ENCODE data around the gene CARS1.

CARS1 gene

GRCh38 chr11:3002351-3002861, 54.8 kb downstream of the CARS1 start:
- H3K27me3 ChIP-seq (replicated peaks; ENCODE audit: control insufficient read depth, insufficient read depth, low read length, poor library complexity, severe bottlenecking), result no peaks in the 10 kb centered on the region
- no peaks in the 10 kb centered on the region for H3K4me1 ChIP-seq (ENCODE audit: control insufficient read depth, insufficient read depth, low read length, poor library complexity, severe bottlenecking)
- no peak for DNase-seq
- H3K36me3 ChIP-seq (ENCODE audit: control insufficient read depth, insufficient read depth, low read length), result peaks cover 50% of the 10 kb centered on the region
- H3K9me3 ChIP-seq (ENCODE audit: control insufficient read depth, low read length), result no peaks in the 10 kb centered on the region
- H3K27ac ChIP-seq (ENCODE audit: insufficient read depth, low read length, poor library complexity, severe bottlenecking), result no peak overlapping the region
- H3K4me3 ChIP-seq (ENCODE audit: insufficient read depth, low read depth, low read length, poor library complexity, severe bottlenecking), result no peak overlapping the region

DNA sequence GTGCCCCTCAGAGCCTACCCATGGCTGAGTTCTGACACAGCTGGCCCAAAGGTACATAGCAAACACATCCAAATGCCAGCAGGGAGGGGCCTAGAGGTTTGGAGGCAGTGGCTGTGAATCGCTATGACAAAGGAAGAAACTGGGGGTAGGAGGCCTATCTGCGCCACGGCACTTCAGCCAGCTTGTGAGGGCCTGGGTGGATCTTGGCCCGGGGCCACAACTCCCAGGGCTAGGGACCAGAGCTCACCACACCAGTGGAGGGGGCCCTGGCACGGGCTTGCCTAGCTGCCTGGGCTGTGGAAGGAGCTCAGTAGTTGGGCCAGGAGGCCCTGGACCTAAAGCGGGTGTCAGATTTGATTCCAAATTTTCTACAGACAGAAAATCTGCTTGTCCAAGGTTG, 55.7 kb downstream of the CARS1 start:
- no peaks in the 10 kb centered on the region for H3K9me3 ChIP-seq (ENCODE audit: control insufficient read depth, low read length)
- no peak for DNase-seq
- H3K4me1 ChIP-seq (ENCODE audit: control insufficient read depth, insufficient read depth, low read length, poor library complexity, severe bottlenecking), result no peaks in the 10 kb centered on the region
- H3K4me3 ChIP-seq (ENCODE audit: insufficient read depth, low read depth, low read length, poor library complexity, severe bottlenecking), result no peak overlapping the region
- no peaks in the 10 kb centered on the region for H3K27me3 ChIP-seq (replicated peaks; ENCODE audit: control insufficient read depth, insufficient read depth, low read length, poor library complexity, severe bottlenecking)
- H3K27ac ChIP-seq (ENCODE audit: insufficient read depth, low read length, poor library complexity, severe bottlenecking), result no peak overlapping the region
- peaks cover 44% of the 10 kb centered on the region for H3K36me3 ChIP-seq (ENCODE audit: control insufficient read depth, insufficient read depth, low read length)

DNA sequence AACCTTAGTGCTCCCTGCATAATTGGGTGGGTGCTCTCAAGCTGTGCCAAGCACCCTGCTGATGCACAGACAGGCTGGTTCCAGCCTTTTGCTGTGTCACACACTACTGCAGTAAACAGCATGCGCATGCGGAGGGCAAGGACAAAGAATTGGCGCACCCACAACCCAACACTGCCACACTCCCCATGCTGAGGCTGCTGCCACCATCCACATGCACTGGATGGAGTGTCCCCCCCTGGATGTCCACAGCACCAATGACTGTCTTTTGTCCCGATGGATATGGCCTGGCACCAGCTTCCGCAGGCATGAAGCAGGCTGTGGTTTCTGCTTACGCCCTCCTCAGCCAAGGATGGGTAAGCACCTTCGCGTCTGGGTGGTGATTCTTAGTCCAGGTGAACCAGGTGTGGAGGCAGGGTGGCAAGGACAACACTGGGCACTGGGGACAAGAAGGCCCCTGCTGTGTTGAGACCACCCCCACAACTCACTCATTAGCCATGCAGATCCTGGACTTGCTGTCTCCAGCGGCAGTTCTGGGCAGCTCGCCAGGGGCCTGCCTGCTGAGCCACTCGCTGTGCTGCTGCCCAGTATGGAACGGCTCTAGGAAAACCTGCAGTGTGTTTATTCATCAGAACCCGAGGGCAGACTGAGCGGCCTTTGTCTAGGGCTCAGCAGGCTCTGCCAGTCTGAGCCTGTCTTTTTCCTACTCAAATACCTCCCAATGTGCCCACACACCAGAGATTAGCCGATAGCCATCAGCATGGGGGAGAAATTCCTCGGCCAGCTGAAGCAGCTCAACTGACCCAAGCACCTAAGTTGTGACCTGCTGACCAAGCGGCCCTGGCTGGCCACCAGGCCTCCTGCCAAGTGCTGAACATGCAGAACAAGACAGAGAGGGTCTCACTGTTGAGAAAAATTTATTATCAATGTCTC, 56.9 kb downstream of the CARS1 start:
- Histone ChIP-seq H3K27me3 (replicated peaks; ENCODE audit: control insufficient read depth, insufficient read depth, low read length, poor library complexity, severe bottlenecking) (no peaks in the 10 kb centered on the region), H3K27ac (ENCODE audit: insufficient read depth, low read length, poor library complexity, severe bottlenecking) (no peak overlapping the region), H3K36me3 (ENCODE audit: control insufficient read depth, insufficient read depth, low read length) (peaks cover 43% of the 10 kb centered on the region), H3K4me1 (ENCODE audit: control insufficient read depth, insufficient read depth, low read length, poor library complexity, severe bottlenecking) (no peaks in the 10 kb centered on the region), H3K4me3 (ENCODE audit: insufficient read depth, low read depth, low read length, poor library complexity, severe bottlenecking) (no peak overlapping the region), H3K9me3 (ENCODE audit: control insufficient read depth, low read length) (no peaks in the 10 kb centered on the region)
- no peak for DNase-seq

DNA sequence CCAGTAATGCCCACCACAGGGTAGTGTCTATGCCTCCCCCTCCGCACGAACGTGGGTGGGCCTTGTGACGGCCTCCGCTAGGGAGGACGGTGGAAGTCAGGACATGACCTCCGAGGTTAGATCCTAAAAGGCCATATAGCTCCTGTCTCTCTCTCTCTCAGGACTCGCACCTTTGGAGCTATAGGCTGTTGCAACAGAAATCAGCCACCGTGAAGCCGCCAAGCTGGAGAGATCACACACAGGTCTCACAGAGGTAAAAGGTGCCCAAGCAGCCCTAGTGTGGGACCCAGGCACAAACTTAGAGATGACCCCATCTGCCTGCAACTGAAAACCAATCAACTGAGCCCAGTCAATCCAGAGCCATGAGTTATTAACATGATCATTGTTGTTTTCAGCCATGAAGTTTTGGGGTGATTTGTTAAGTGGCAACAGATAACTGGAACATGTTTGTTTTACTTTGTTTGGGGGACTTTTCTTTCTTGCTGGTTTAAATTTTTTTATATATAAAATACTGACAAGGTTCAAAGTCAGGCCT, 57.7 kb downstream of the CARS1 start:
- Histone ChIP-seq H3K36me3 (ENCODE audit: control insufficient read depth, insufficient read depth, low read length) (peaks cover 42% of the 10 kb centered on the region), H3K27ac (ENCODE audit: insufficient read depth, low read length, poor library complexity, severe bottlenecking) (no peak overlapping the region), H3K9me3 (ENCODE audit: control insufficient read depth, low read length) (no peaks in the 10 kb centered on the region), H3K4me1 (ENCODE audit: control insufficient read depth, insufficient read depth, low read length, poor library complexity, severe bottlenecking) (no peaks in the 10 kb centered on the region), H3K27me3 (replicated peaks; ENCODE audit: control insufficient read depth, insufficient read depth, low read length, poor library complexity, severe bottlenecking) (no peaks in the 10 kb centered on the region), H3K4me3 (ENCODE audit: insufficient read depth, low read depth, low read length, poor library complexity, severe bottlenecking) (no peak overlapping the region)
- no peak for DNase-seq

DNA sequence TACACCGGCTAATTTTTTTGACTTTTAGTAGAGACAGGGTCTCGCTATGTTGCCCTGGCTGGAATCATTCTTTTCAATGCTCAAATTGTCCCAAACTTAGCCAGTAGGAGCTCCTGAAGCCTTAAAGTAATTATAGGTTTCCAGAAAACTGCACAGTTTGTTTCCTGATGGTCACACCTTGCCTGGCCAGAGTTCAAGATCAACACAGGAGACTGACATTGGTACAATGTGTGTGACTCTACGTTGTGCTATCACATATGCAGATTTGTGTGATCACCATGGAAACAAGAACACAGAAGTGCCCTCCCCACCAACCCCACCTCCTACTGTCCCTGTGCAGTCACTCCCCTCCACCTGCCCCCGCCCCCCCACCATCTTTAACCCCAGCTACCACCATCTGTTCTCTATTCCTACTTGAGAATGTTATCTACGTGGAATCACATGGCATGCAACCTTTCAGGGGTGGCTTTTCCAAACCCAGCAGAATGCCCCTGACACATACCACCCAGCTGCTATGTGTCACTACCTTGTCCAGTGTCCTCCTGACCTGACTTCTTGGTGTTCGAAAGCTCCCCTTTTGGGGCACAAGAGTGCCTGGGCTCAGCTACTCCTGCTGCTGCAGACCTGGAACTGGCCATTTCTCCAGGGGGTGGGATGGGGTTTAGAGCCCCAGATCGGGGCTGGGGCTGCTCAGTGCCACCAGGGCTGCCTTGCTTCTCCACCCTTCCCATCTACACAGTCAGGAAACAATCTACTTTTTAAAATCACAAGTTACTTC, 59.0 kb downstream of the CARS1 start:
- H3K4me1 ChIP-seq (ENCODE audit: control insufficient read depth, insufficient read depth, low read length, poor library complexity, severe bottlenecking), result no peaks in the 10 kb centered on the region
- H3K27me3 ChIP-seq (replicated peaks; ENCODE audit: control insufficient read depth, insufficient read depth, low read length, poor library complexity, severe bottlenecking), result no peaks in the 10 kb centered on the region
- H3K4me3 ChIP-seq (ENCODE audit: insufficient read depth, low read depth, low read length, poor library complexity, severe bottlenecking), result no peak overlapping the region
- no peaks in the 10 kb centered on the region for H3K9me3 ChIP-seq (ENCODE audit: control insufficient read depth, low read length)
- peaks cover 31% of the 10 kb centered on the region for H3K36me3 ChIP-seq (ENCODE audit: control insufficient read depth, insufficient read depth, low read length)
- DNase-seq, result no peak
- no peak overlapping the region for H3K27ac ChIP-seq (ENCODE audit: insufficient read depth, low read length, poor library complexity, severe bottlenecking)

- peaks cover 5% of the 10 kb centered on the region for H3K4me1 ChIP-seq (ENCODE audit: control insufficient read depth, insufficient read depth, low read length, poor library complexity, severe bottlenecking)
- no peak overlapping the region for H3K4me3 ChIP-seq (ENCODE audit: insufficient read depth, low read depth, low read length, poor library complexity, severe bottlenecking)
- no peaks in the 10 kb centered on the region for H3K9me3 ChIP-seq (ENCODE audit: control insufficient read depth, low read length)
- H3K27me3 ChIP-seq (replicated peaks; ENCODE audit: control insufficient read depth, insufficient read depth, low read length, poor library complexity, severe bottlenecking), result no peaks in the 10 kb centered on the region
- peaks cover 22% of the 10 kb centered on the region for H3K36me3 ChIP-seq (ENCODE audit: control insufficient read depth, insufficient read depth, low read length)
- no peak for DNase-seq
- no peak overlapping the region for H3K27ac ChIP-seq (ENCODE audit: insufficient read depth, low read length, poor library complexity, severe bottlenecking)
Observed at GRCh38 chr11:2997406-2997805, 59.8 kb downstream of the CARS1 start.

DNA sequence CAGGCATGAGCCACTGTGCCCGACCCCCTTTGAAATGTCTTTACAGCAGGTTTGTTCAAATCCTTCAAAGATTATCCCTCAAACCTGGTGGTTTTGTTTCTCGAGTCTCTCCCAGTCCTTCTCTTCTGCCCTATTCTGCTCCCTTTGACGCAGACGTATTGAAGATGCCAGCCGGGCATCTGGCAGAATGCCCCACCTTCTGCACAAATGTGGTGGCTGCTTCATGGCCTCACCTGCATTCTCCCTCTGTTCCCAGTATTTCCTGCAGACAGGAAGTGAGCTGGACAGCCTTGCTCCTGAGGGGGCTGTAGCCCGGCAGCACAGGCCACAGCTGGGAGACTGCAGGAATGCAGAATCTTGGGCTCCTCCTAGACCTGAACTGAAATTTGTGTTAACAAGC, 60.2 kb downstream of the CARS1 start:
- Histone ChIP-seq H3K36me3 (ENCODE audit: control insufficient read depth, insufficient read depth, low read length) (peaks cover 18% of the 10 kb centered on the region), H3K4me3 (ENCODE audit: insufficient read depth, low read depth, low read length, poor library complexity, severe bottlenecking) (no peak overlapping the region), H3K4me1 (ENCODE audit: control insufficient read depth, insufficient read depth, low read length, poor library complexity, severe bottlenecking) (peaks cover 5% of the 10 kb centered on the region), H3K27me3 (replicated peaks; ENCODE audit: control insufficient read depth, insufficient read depth, low read length, poor library complexity, severe bottlenecking) (no peaks in the 10 kb centered on the region), H3K9me3 (ENCODE audit: control insufficient read depth, low read length) (no peaks in the 10 kb centered on the region), H3K27ac (ENCODE audit: insufficient read depth, low read length, poor library complexity, severe bottlenecking) (no peak overlapping the region)
- no peak for DNase-seq

- Histone ChIP-seq H3K36me3 (ENCODE audit: control insufficient read depth, insufficient read depth, low read length) (peaks cover 9% of the 10 kb centered on the region), H3K9me3 (ENCODE audit: control insufficient read depth, low read length) (no peaks in the 10 kb centered on the region), H3K27me3 (replicated peaks; ENCODE audit: control insufficient read depth, insufficient read depth, low read length, poor library complexity, severe bottlenecking) (no peaks in the 10 kb centered on the region), H3K27ac (ENCODE audit: insufficient read depth, low read length, poor library complexity, severe bottlenecking) (no peak overlapping the region), H3K4me1 (ENCODE audit: control insufficient read depth, insufficient read depth, low read length, poor library complexity, severe bottlenecking) (peaks cover 5% of the 10 kb centered on the region), H3K4me3 (ENCODE audit: insufficient read depth, low read depth, low read length, poor library complexity, severe bottlenecking) (no peak overlapping the region)
- no peak for DNase-seq
Observed at GRCh38 chr11:2995893-2996554, 61.2 kb downstream of the CARS1 start.

- Histone ChIP-seq H3K36me3 (ENCODE audit: control insufficient read depth, insufficient read depth, low read length) (no peaks in the 10 kb centered on the region), H3K9me3 (ENCODE audit: control insufficient read depth, low read length) (no peaks in the 10 kb centered on the region), H3K27ac (ENCODE audit: insufficient read depth, low read length, poor library complexity, severe bottlenecking) (no peak overlapping the region), H3K27me3 (replicated peaks; ENCODE audit: control insufficient read depth, insufficient read depth, low read length, poor library complexity, severe bottlenecking) (no peaks in the 10 kb centered on the region), H3K4me3 (ENCODE audit: insufficient read depth, low read depth, low read length, poor library complexity, severe bottlenecking) (no peak overlapping the region), H3K4me1 (ENCODE audit: control insufficient read depth, insufficient read depth, low read length, poor library complexity, severe bottlenecking) (peaks cover 5% of the 10 kb centered on the region)
- DNase-seq, result no peak
Observed at GRCh38 chr11:2995031-2995561, 62.1 kb downstream of the CARS1 start.

Data from effector memory CD4-positive, alpha-beta T cell (primary cell).